Measurements from ENCODE around the gene SLC66A2.
"Not testable (repeated sequence)": the region's sequence is repeated elsewhere in the genome, so short reads cannot be mapped to it uniquely, and the experiment has no call there.

SLC66A2 gene

GRCh38 chr18:79877163-79878091 lies 74.0 kb downstream of the SLC66A2 start:
- no peak for DNase-seq

DNA sequence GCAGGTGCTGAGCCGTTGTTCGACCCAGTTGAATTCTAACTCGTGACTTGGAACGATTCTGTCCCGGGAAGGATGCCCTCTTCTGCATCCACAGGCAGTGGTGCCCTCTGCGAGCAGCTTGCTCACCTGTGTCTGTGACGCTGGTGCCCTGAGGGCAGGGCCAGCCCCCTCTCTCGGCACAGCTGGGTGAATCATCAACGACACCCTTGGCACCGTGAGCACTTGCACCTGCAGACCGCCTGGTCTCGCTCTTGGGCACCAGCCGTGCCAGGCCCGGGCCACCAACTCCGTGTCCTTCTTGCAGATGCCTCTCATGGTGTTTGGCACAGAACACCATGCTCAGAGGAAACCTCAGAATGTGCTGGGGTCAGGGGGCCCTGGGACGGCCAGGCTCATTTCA lies 75.0 kb downstream of the SLC66A2 start:
- no peak for DNase-seq

DNA sequence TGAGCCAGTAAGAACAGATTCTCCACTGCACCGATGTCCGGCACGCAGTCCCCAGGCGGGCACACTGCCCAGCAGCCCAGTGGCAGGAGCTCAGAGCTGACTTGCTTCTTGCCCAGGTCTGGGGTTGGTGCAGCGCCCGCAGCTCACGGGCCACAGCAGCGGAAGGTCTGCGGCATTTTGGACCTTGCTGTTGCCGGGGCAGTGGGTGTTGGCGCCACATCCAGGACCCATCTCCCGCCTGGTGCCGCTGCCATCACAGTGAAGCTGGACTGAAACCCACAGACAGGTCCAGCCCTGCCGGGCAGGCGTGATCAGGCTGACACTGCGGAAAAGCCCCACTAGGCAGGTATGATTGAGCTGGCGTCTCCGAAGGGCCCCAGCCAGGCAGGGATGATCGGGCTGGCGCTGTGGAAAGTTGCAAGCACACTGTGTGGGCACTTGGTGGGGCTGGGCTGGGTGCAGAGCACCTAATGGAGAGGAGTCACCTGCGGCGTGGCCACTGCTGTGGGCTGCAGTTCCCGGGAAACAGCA lies 75.5 kb downstream of the SLC66A2 start:
- no peak for DNase-seq

DNA sequence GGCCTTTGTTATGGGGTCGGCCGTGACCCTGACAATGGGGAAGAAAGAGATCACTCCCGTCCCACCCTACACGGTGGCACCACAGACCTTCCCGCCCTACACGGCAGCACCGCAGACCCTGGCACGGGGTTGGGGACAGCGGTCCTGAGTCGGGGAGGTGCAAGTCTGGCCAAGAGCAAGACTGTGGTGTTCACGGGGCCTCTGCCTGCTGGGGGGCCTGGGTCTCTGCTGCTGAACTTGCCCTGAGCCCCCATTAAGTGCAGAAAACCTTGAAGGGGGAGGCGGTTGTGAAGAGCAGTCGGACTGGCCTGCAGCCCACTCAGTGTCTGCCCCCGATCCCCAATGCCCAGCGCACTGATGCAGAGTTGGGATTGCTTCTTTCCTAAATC lies 75.9 kb downstream of the SLC66A2 start:
- no peak for DNase-seq

DNA sequence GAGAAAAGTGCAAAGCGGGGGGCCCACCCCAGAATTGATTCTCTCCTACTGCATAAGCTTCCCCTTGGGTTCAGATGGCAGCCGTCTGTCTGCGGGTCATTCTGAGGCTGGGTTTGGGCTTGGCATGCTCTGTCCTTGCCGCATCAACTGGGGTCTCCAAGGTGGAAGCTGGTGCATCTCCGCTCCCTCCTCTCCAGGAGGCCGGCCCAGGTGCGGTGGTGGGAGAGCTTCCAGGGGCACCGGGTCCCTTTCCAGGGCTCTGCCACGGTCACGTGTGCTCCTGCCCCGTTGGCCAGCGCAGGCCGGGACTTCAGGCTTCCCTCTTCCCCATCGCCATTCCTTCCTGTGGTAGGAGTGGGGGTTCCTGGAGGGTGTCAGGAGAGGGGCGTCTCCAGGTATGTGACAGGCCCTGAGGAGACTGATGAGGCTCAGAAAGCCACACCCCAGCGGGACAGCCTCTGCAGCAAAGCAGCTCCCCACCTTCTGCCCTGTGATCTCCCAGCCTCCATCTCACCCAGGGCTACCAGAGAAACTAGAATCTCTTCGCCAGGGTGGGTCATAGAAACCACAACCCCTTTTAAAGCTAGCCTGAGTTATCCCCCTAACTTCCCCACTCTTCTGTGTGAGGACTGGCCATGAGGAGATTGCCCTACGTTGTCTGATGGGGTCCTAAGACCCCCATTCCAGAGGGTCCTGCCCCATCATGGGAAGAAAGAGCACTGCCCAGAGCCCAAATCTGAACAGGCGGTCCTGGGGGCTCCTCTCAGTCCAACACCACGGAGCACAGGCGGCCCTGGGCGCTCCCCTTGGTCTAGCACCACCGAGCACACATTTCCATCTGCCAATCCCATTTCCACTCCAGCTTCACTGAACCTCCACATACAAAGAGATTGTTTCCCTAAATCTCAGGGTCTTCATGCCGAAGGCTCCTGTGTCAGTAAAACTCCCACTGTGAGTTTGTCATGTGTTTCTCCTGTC lies 76.6 kb downstream of the SLC66A2 start:
- no peak for DNase-seq

DNA sequence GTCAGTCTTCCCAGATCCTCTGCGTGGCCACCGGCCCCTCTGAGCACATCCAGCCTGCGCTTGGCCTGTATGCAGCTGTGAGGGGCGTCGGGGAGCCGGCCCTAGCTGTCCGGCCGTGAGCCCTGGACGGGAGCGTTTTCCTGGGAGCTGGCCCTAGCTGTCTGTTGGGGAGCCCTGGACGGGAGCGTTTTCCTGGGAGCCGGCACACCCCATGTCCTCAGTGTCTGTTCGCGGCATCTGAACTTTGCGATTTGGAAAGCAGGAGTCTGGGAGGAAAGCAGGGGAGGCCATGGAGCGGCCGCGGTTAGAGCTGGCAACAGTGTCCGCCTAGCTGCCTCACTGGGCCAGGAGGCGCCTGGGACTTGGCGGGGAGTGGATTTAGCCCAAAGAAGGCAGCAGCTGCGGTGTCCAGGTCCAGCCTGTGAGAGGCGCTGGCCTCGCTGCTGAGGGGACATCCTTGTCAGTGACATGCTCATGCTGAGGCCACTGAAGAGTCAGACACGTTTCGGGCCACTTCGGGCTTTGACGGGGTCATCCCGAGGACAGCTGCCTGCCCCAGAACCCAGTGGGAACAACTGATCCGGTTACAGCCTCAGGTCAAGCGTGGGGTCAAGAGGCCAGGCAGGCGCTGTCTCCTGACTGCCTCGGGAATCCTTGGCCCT lies 77.9 kb downstream of the SLC66A2 start:
- no peak for DNase-seq

DNA sequence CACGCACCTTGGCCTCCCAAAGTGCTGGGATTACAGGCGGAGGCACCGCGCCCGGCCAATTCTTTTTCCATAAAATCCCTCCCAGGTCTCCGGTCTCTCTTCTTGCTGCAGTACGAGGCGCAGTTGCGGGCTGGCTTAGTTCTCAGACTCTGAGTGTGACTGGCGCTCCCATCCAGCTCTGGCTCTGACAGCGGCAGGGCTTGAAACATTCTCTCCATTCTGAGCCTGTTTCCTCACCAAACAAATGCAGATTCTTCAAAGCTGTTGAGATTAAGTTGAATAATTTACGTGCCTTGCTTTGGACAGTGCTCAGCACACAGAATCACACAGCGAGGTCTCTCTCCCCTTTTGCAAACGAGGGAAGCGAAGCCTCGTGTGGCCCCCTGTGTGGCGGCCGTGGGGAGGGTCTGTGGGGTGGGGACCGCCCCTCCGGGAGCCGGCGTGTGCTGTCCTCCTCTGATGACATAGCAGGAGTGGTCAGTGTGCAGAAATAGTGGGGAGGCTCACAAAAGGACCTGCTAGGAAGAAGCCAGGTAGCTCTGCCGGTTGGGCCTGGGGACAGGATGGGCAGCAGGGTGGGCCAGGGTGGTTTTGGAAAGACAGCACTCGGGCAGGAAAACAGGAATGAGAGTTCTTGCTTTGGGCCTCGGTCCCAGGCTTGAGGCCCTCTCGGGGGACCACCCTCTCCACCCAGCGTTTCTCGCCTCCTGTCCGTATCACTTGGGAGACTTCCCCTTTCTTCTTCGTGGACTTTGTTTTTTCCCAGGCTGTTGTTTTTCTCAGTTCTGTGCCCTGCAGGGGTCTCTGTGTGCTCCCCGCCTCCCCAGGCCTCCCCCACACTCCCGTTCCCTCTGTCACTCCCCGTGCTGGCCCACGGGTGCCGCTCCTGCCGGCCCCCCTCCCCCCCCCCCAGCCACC lies 78.7 kb downstream of the SLC66A2 start:
- DNase-seq, result no peak

- no peak for DNase-seq
These were observed 79.9 kb downstream of the SLC66A2 start for GRCh38 chr18:79871481-79872091.

DNA sequence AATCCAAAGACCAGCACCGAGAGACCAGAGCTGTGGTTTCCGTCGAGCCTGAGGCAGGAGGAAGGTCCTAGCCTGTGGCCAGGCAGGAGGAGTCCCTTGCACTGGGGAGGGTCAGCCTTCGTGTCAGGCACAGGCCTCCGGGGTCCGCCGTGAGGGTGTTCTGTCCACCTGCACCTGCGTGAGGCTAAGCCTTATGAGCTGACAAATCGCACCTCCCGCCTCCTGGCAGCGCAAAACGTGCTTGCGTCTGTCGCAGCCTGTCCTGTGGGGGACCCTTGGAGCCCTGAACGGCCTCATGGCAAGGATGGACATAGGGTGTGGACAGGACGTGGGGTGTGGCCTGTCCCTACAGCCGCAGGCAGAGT lies 80.4 kb downstream of the SLC66A2 start:
- DNase-seq, result no peak

GRCh38 chr18:79870301-79871025 lies 81.0 kb downstream of the SLC66A2 start:
- DNase-seq, result no peak

GRCh38 chr18:79869591-79870300 lies 81.7 kb downstream of the SLC66A2 start:
- no peak for DNase-seq

GRCh38 chr18:79868811-79869541 lies 82.5 kb downstream of the SLC66A2 start:
- DNase-seq, result no peak

GRCh38 chr18:79868168-79868784 lies 83.2 kb downstream of the SLC66A2 start:
- no peak for DNase-seq

GRCh38 chr18:79867666-79868065 lies 83.8 kb downstream of the SLC66A2 start:
- no peak for DNase-seq

GRCh38 chr18:79866889-79867574 lies 84.4 kb downstream of the SLC66A2 start:
- DNase-seq, result no peak

GRCh38 chr18:79865951-79866350 lies 85.5 kb downstream of the SLC66A2 start:
- not testable (repeated sequence) for DNase-seq

- not testable (repeated sequence) for DNase-seq
These were observed 86.5 kb downstream of the SLC66A2 start for GRCh38 chr18:79864955-79865354.
